ENCODE data around the gene GAS2L3. TPM values are rescaled to one million over a fixed set of nuclear protein-coding genes. Genes with fewer than 3 reads are reported as not detected.
A peak's percentile ranks its signal among the peaks of the same experiment; 100 is the strongest.

Gene GAS2L3
- total RNA-seq, 3 donors from 2014 or later, result 2.3 to 7.0 (median 5.9) TPM

GRCh38 chr12:100565987-100566545 lies 7.4 kb upstream of the GAS2L3 start:
- Histone ChIP-seq H3K27ac (no peak overlapping the region), H3K4me3 (no peak overlapping the region), H3K9me3 (no peaks in the 10 kb centered on the region), H3K27me3 (no peaks in the 10 kb centered on the region), H3K4me1 (no peaks in the 10 kb centered on the region), H3K36me3 (no peaks in the 10 kb centered on the region)
- DNase-seq (ENCODE audit: low spot score in 2 of 2), result no peak
- TF ChIP-seq POLR2A (IDR thresholded peaks at IDR 0.05), result no peak
- TF ChIP-seq CTCF (IDR thresholded peaks at IDR 0.05), result no peak
- TF ChIP-seq POLR2AphosphoS5 (IDR thresholded peaks at IDR 0.05), result no peak
- intact Hi-C loops (cut with DNase I; ENCODE audit: low total_unique reads), result no loop called here

GRCh38 chr12:100566887-100567637 lies 6.4 kb upstream of the GAS2L3 start:
- intact Hi-C loops (cut with DNase I; ENCODE audit: low total_unique reads), result no loop called here
- H3K4me3 ChIP-seq, result no peak overlapping the region
- no peak overlapping the region for H3K27ac ChIP-seq
- no peak for DNase-seq (ENCODE audit: low spot score in 2 of 2)
- no peak for TF ChIP-seq POLR2AphosphoS5 (IDR thresholded peaks at IDR 0.05)
- no peaks in the 10 kb centered on the region for H3K27me3 ChIP-seq
- no peaks in the 10 kb centered on the region for H3K9me3 ChIP-seq
- no peaks in the 10 kb centered on the region for H3K36me3 ChIP-seq
- no peaks in the 10 kb centered on the region for H3K4me1 ChIP-seq

- DNase-seq (ENCODE audit: low spot score in 2 of 2), result no peak
- H3K27me3 ChIP-seq, result no peaks in the 10 kb centered on the region
- intact Hi-C loops (cut with DNase I; ENCODE audit: low total_unique reads), result no loop called here
- no peaks in the 10 kb centered on the region for H3K4me1 ChIP-seq
- H3K27ac ChIP-seq, result no peak overlapping the region
- H3K4me3 ChIP-seq, result no peak overlapping the region
- TF ChIP-seq POLR2A (IDR thresholded peaks at IDR 0.05), result no peak
- no peak for TF ChIP-seq POLR2AphosphoS5 (IDR thresholded peaks at IDR 0.05)
- TF ChIP-seq CTCF (IDR thresholded peaks at IDR 0.05), result no peak
- H3K36me3 ChIP-seq, result no peaks in the 10 kb centered on the region
- H3K9me3 ChIP-seq, result no peaks in the 10 kb centered on the region
Observed at GRCh38 chr12:100567945-100568344, 5.5 kb upstream of the GAS2L3 start.

- H3K27ac ChIP-seq, result no peak overlapping the region
- no peaks in the 10 kb centered on the region for H3K27me3 ChIP-seq
- peaks cover 0 to 4% of the 10 kb centered on the region in 2 donors for H3K4me1 ChIP-seq
- no peak for DNase-seq (ENCODE audit: low spot score in 2 of 2)
- intact Hi-C loops (cut with DNase I; ENCODE audit: low total_unique reads), result no loop called here
- no peaks in the 10 kb centered on the region for H3K36me3 ChIP-seq
- H3K9me3 ChIP-seq, result no peaks in the 10 kb centered on the region
- TF ChIP-seq POLR2AphosphoS5 (IDR thresholded peaks at IDR 0.05), result no peak
- TF ChIP-seq POLR2A (IDR thresholded peaks at IDR 0.05), result no peak
- no peak for TF ChIP-seq CTCF (IDR thresholded peaks at IDR 0.05)
- no peak overlapping the region for H3K4me3 ChIP-seq
Observed at GRCh38 chr12:100572184-100572583, 1.3 kb upstream of the GAS2L3 start.

- H3K27me3 ChIP-seq, result no peaks in the 10 kb centered on the region
- H3K27ac ChIP-seq, result peak overlapping the region; percentile 88 to 89
- peak overlapping the region; percentile 55 to 77 (median 65) for H3K4me3 ChIP-seq
- H3K36me3 ChIP-seq, result no peaks in the 10 kb centered on the region
- TF ChIP-seq CTCF (IDR thresholded peaks at IDR 0.05), result no peak
- TF ChIP-seq POLR2AphosphoS5 (IDR thresholded peaks at IDR 0.05), result no peak
- H3K9me3 ChIP-seq, result no peaks in the 10 kb centered on the region
- intact Hi-C loops (cut with DNase I; ENCODE audit: low total_unique reads), result no loop called here
- no peak for DNase-seq (ENCODE audit: low spot score in 2 of 2)
- peaks cover 0 to 4% of the 10 kb centered on the region in 2 donors for H3K4me1 ChIP-seq
Observed at GRCh38 chr12:100574187-100575074, 947 bp downstream of the GAS2L3 start.
